Nephron progenitor cell (in vitro differentiated cells): ENCODE results near the gene SDK1.

ENCODE experiments used
- DNase-seq: peaks from one replicate; pipeline ENCODE4 v3.0.0; 2021
- H3K27ac Mint-ChIP-seq: 2 replicates; pipeline ENCODE4 v1.8.0; 2021; ENCODE audit warnings: mild to moderate bottlenecking, moderate library complexity, mixed read lengths
- H3K27me3 Mint-ChIP-seq: 2 replicates; pipeline ENCODE4 v1.8.0; 2021; ENCODE audit warnings: mild to moderate bottlenecking, low read depth, mixed read lengths; ENCODE audit not compliant: poor library complexity
- H3K36me3 Mint-ChIP-seq: 2 replicates; pipeline ENCODE4 v1.8.0; 2021; ENCODE audit warnings: low read depth, mixed read lengths
- H3K4me1 Mint-ChIP-seq: 2 replicates; pipeline ENCODE4 v1.8.0; 2021; ENCODE audit warnings: mixed read lengths
- H3K4me3 Mint-ChIP-seq: 2 replicates; pipeline ENCODE4 v1.8.0; 2021; ENCODE audit warnings: mild to moderate bottlenecking, moderate library complexity, mixed read lengths
- H3K9me3 Mint-ChIP-seq: 2 replicates; pipeline ENCODE4 v1.8.0; 2021; ENCODE audit warnings: mild to moderate bottlenecking, moderate library complexity, mixed read lengths
- CTCF ChIP-seq: fragments of 200-600 bp; sonication (generic); IDR thresholded peaks from 2 replicates; pipeline ENCODE4 v1.5.0; 2021; ENCODE audit warnings: antibody characterized with exemption

SDK1 gene

DNA sequence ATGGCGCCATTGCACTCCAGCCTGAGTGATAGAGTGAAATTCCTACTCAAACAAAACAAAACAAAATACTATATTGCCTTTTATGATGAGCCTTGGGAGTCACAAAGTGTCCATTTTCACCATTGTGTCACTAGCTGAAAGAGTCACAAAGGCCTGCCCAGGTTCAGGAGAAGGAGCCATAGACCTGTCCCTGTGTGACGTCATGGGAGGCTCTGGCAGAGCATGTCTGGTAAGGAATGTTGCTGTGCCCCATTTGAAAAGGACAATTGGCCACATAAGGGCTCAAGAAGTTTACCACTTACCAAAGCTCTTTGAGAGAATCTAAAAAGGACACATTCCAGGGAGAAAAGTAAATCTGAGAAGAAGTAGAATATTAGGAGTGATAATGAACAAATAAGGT, 367.7 kb downstream of the SDK1 start:
- Mint-ChIP-seq H3K4me3 (no peak overlapping the region), H3K36me3 (no peaks in the 10 kb centered on the region), H3K4me1 (no peaks in the 10 kb centered on the region), H3K9me3 (no peaks in the 10 kb centered on the region), H3K27ac (no peak overlapping the region), H3K27me3 (no peaks in the 10 kb centered on the region)
- TF ChIP-seq CTCF: no peak
- no peak for DNase-seq

GRCh38 chr7:3670898-3671297, 369.8 kb downstream of the SDK1 start:
- Mint-ChIP-seq H3K27ac (no peak overlapping the region), H3K27me3 (no peaks in the 10 kb centered on the region), H3K4me3 (no peak overlapping the region), H3K4me1 (no peaks in the 10 kb centered on the region), H3K9me3 (no peaks in the 10 kb centered on the region), H3K36me3 (no peaks in the 10 kb centered on the region)
- no peak for TF ChIP-seq CTCF
- no peak for DNase-seq

DNA sequence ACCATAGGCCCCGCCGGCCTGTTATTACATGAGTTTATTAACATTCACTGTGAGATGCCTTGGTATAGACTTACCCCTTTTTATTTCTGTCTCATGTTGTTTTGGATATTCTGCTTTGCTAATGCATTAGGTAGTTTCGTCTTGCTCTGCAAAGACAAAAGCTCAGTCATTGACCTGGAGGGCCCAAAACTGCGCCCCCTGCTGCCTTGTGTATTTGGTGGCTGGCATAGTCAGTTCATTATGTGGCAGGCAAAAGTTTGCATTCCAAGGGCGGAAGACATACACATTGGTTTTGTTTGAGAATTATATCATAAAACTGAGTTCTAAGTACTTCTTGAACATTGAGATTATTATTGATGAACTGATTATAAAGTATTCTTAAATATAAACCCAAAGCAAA, 372.5 kb downstream of the SDK1 start:
- DNase-seq: peak; percentile 42
- peak; percentile 53 for TF ChIP-seq CTCF
- Mint-ChIP-seq H3K4me1 (no peaks in the 10 kb centered on the region), H3K27ac (no peak overlapping the region), H3K9me3 (peaks cover 6% of the 10 kb centered on the region), H3K36me3 (no peaks in the 10 kb centered on the region), H3K4me3 (no peak overlapping the region), H3K27me3 (no peaks in the 10 kb centered on the region)

GRCh38 chr7:3678314-3678810, 377.3 kb downstream of the SDK1 start:
- Mint-ChIP-seq H3K36me3 (no peaks in the 10 kb centered on the region), H3K4me3 (no peak overlapping the region), H3K27me3 (no peaks in the 10 kb centered on the region), H3K4me1 (peaks cover 11% of the 10 kb centered on the region), H3K9me3 (peaks cover 6% of the 10 kb centered on the region), H3K27ac (no peak overlapping the region)
- no peak for TF ChIP-seq CTCF
- DNase-seq: no peak

GRCh38 chr7:3682028-3682710, 381.1 kb downstream of the SDK1 start:
- no peak for TF ChIP-seq CTCF
- H3K27me3 Mint-ChIP-seq: peaks cover 4% of the 10 kb centered on the region
- H3K4me1 Mint-ChIP-seq: peaks cover 18% of the 10 kb centered on the region
- H3K9me3 Mint-ChIP-seq: peaks cover 8% of the 10 kb centered on the region
- peak; percentile 20 for DNase-seq
- no peak overlapping the region for H3K27ac Mint-ChIP-seq
- H3K36me3 Mint-ChIP-seq: no peaks in the 10 kb centered on the region
- no peak overlapping the region for H3K4me3 Mint-ChIP-seq
